IMR-90 (cell line): ENCODE measurements around the gene LIX1.

ENCODE experiments used
- BHLHE40 ChIP-seq: fragments of 150-350 bp; IDR thresholded peaks from 2 replicates; pipeline ENCODE4 v1.6.1; 2016; ENCODE audit warnings: mild to moderate bottlenecking, low read depth, low read length
- CEBPB ChIP-seq: IDR thresholded peaks from 2 replicates; pipeline ENCODE4 v1.6.1; 2012; ENCODE audit warnings: low read depth, low read length, improper control_type of control experiment
- FOS ChIP-seq: fragments of 150-350 bp; IDR thresholded peaks from 2 replicates; pipeline ENCODE4 v1.6.1; 2016; ENCODE audit warnings: low read depth, low read length
- MXI1 ChIP-seq: IDR thresholded peaks from 2 replicates; pipeline ENCODE4 v1.6.1; 2012; ENCODE audit warnings: low read depth, mild to moderate bottlenecking, low read length, moderate library complexity, borderline replicate concordance
- RFX5 ChIP-seq: IDR thresholded peaks from 2 replicates; pipeline ENCODE4 v1.8.0; 2012; ENCODE audit warnings: low read depth, mild to moderate bottlenecking, low read length, moderate library complexity
- TF ChIP-seq, protein P1 (sequence below): conservative IDR thresholded peaks from 2 replicates; pipeline ENCODE4 v1.5.1; 2012; ENCODE audit warnings: mild to moderate bottlenecking, low read depth, low read length, improper control_type of control experiment

DNA sequence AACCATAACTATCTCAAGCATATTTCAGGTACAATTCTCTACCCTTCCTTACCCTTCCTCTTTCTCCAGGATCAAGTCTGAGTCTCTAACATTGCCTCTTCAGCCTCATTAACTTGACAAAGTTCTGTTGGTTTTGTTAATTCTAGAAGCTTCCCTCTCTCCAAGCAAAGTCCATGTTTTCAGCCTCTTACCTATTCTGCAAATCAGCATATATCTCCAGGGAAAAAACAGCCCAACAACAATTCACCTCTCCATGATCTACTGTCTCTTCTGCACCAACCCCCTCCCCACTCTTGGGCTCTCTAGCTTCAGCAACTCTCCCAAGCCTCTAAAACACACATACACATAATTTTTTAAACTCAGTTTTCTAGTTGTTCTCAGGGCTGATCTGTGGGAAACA lies 72.2 kb downstream of the LIX1 start:
- TF ChIP-seq FOS (no peak), CEBPB (no peak), BHLHE40 (no peak), MXI1 (no peak), RFX5 (no peak)
- TF ChIP-seq, protein P1, sequence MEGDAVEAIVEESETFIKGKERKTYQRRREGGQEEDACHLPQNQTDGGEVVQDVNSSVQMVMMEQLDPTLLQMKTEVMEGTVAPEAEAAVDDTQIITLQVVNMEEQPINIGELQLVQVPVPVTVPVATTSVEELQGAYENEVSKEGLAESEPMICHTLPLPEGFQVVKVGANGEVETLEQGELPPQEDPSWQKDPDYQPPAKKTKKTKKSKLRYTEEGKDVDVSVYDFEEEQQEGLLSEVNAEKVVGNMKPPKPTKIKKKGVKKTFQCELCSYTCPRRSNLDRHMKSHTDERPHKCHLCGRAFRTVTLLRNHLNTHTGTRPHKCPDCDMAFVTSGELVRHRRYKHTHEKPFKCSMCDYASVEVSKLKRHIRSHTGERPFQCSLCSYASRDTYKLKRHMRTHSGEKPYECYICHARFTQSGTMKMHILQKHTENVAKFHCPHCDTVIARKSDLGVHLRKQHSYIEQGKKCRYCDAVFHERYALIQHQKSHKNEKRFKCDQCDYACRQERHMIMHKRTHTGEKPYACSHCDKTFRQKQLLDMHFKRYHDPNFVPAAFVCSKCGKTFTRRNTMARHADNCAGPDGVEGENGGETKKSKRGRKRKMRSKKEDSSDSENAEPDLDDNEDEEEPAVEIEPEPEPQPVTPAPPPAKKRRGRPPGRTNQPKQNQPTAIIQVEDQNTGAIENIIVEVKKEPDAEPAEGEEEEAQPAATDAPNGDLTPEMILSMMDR: no peak
